Peyer's patch (tissue), 4 donors: Measurements from ENCODE around the gene PTEN. TPM values are rescaled to one million over a fixed set of nuclear protein-coding genes. Genes with fewer than 3 reads are reported as not detected.

ENCODE experiments used
- DNase-seq, 3 donors: peaks; one replicate each; pipeline ENCODE4 v3.0.0-alpha.2; 2017 to 2019
- H3K27ac ChIP-seq, 4 donors: fragments of 200-600 bp; sonication (generic); one replicate each; pipeline ENCODE4 v1.5.1; 2016 to 2019
- H3K27me3 ChIP-seq, 2 donors: fragments of 200-600 bp; sonication (generic); one replicate each; pipeline ENCODE4 v1.5.1; 2019
- H3K36me3 ChIP-seq, 3 donors: fragments of 200-600 bp; sonication (generic); one replicate each; pipeline ENCODE4 v1.5.1; 2016 to 2019
- H3K4me1 ChIP-seq, 4 donors: fragments of 200-600 bp; sonication (generic); one replicate each; pipeline ENCODE4 v1.5.1; 2016 to 2019
- H3K4me3 ChIP-seq, 4 donors: fragments of 200-600 bp; sonication (generic); 1 replicate in 3 of 4; 2 replicates in 1 of 4; pipeline ENCODE4 v1.5.1; 2016 to 2019; ENCODE audit warnings: mild to moderate bottlenecking in 1 of 4
- H3K9me3 ChIP-seq, 4 donors: fragments of 200-600 bp; sonication (generic); one replicate each; pipeline ENCODE4 v1.5.1; 2016 to 2019; ENCODE audit warnings: mild to moderate bottlenecking in 1 of 4
- POLR2A ChIP-seq, 2 donors: fragments of 450-650 bp; IDR thresholded peaks; one replicate each; pipeline ENCODE4 v1.5.1; 2017; ENCODE audit warnings: antibody characterized with exemption in 2 of 2, mild to moderate bottlenecking in 2 of 2, moderate library complexity in 2 of 2
- total RNA-seq, 4 donors: library from RNA; depleted of rRNA; stranded (reverse); fragments of >200 nt; gene quantifications; one replicate each; pipeline ENCODE4 v1.1.0, GENCODE V29; 2016
- TF ChIP-seq, protein P1 (sequence below), 6 experiments: fragments of 450-650 bp in 4 of 6; fragments of 200-600 bp in 2 of 6; sonication (generic) in 1 of 6; IDR thresholded peaks; one replicate each; pipeline ENCODE4 v1.5.1; 2017 to 2019; ENCODE audit warnings: antibody characterized with exemption in 6 of 6, mild to moderate bottlenecking in 3 of 6, moderate library complexity in 1 of 6

The PTEN gene
- total RNA-seq, 4 donors from 2014 or later = 107 to 146 (median 125) TPM

- H3K4me3 ChIP-seq = no peak overlapping the region
- peaks cover 0 to 5% (median 0%) of the 10 kb centered on the region in 3 donors for H3K36me3 ChIP-seq
- H3K9me3 ChIP-seq = no peaks in the 10 kb centered on the region
- no peaks in the 10 kb centered on the region for H3K4me1 ChIP-seq
- no peak overlapping the region for H3K27ac ChIP-seq
- DNase-seq = no peak
- no peaks in the 10 kb centered on the region for H3K27me3 ChIP-seq
- TF ChIP-seq POLR2A (IDR thresholded peaks at IDR 0.05) = no peak
- TF ChIP-seq, protein P1, sequence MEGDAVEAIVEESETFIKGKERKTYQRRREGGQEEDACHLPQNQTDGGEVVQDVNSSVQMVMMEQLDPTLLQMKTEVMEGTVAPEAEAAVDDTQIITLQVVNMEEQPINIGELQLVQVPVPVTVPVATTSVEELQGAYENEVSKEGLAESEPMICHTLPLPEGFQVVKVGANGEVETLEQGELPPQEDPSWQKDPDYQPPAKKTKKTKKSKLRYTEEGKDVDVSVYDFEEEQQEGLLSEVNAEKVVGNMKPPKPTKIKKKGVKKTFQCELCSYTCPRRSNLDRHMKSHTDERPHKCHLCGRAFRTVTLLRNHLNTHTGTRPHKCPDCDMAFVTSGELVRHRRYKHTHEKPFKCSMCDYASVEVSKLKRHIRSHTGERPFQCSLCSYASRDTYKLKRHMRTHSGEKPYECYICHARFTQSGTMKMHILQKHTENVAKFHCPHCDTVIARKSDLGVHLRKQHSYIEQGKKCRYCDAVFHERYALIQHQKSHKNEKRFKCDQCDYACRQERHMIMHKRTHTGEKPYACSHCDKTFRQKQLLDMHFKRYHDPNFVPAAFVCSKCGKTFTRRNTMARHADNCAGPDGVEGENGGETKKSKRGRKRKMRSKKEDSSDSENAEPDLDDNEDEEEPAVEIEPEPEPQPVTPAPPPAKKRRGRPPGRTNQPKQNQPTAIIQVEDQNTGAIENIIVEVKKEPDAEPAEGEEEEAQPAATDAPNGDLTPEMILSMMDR (IDR thresholded peaks at IDR 0.05) = no peak
Observed at GRCh38 chr10:87952612-87953011, 89.2 kb downstream of the PTEN start.

DNA sequence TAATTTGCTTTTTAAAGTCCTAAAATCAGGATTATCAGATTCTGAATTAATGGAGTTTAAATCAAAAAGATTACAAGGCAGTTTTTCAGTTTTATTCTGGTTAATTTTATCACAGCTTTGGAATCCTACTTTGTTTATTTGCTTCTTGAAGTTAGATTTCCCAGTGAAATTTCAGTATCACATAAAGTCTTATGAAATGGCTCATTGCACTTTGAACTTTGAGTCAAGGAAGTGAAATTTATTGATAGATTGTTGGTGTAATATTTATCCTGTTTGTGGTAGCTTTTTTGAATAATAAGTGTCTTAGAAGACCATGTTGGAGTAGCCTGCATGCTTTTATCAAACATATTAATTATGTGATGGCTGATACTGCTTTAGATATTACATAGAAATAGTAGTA is 92.6 kb downstream of the PTEN start:
- H3K27me3 ChIP-seq = no peaks in the 10 kb centered on the region
- H3K9me3 ChIP-seq = no peaks in the 10 kb centered on the region
- no peaks in the 10 kb centered on the region for H3K4me1 ChIP-seq
- TF ChIP-seq POLR2A (IDR thresholded peaks at IDR 0.05) = no peak
- TF ChIP-seq, protein P1 (IDR thresholded peaks at IDR 0.05) = no peak
- no peak overlapping the region for H3K4me3 ChIP-seq
- H3K36me3 ChIP-seq = peaks cover 0 to 11% (median 0%) of the 10 kb centered on the region in 3 donors
- peak overlapping the region in 1 of 4 donors; percentile 36 for H3K27ac ChIP-seq
- DNase-seq = no peak

DNA sequence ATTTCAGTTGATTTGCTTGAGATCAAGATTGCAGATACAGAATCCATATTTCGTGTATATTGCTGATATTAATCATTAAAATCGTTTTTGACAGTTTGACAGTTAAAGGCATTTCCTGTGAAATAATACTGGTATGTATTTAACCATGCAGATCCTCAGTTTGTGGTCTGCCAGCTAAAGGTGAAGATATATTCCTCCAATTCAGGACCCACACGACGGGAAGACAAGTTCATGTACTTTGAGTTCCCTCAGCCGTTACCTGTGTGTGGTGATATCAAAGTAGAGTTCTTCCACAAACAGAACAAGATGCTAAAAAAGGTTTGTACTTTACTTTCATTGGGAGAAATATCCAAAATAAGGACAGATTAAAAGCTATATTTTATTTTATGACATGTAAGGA is 94.3 kb downstream of the PTEN start:
- H3K27ac ChIP-seq = no peak overlapping the region
- H3K36me3 ChIP-seq = peaks cover 0 to 25% (median 0%) of the 10 kb centered on the region in 3 donors

GRCh38 chr10:87960230-87960629 is 96.8 kb downstream of the PTEN start:
- H3K9me3 ChIP-seq = no peaks in the 10 kb centered on the region
- DNase-seq = no peak
- H3K27ac ChIP-seq = no peak overlapping the region
- H3K27me3 ChIP-seq = no peaks in the 10 kb centered on the region
- peaks cover 0 to 38% (median 0%) of the 10 kb centered on the region in 3 donors for H3K36me3 ChIP-seq
- TF ChIP-seq, protein P1 (IDR thresholded peaks at IDR 0.05) = no peak
- no peak for TF ChIP-seq POLR2A (IDR thresholded peaks at IDR 0.05)
- no peak overlapping the region for H3K4me3 ChIP-seq
- no peaks in the 10 kb centered on the region for H3K4me1 ChIP-seq

More for the DNA sequence above, 94.3 kb downstream of the PTEN start:
- Histone ChIP-seq H3K4me3 (no peak overlapping the region), H3K27me3 (no peaks in the 10 kb centered on the region), H3K9me3 (no peaks in the 10 kb centered on the region), H3K4me1 (no peaks in the 10 kb centered on the region)
- DNase-seq = no peak
- TF ChIP-seq, protein P1 (IDR thresholded peaks at IDR 0.05) = no peak
- TF ChIP-seq POLR2A (IDR thresholded peaks at IDR 0.05) = no peak

- no peak for DNase-seq
- H3K4me1 ChIP-seq = no peaks in the 10 kb centered on the region
- no peak overlapping the region for H3K4me3 ChIP-seq
- H3K27me3 ChIP-seq = no peaks in the 10 kb centered on the region
- no peak overlapping the region for H3K27ac ChIP-seq
- H3K36me3 ChIP-seq = peaks cover 0 to 38% (median 0%) of the 10 kb centered on the region in 3 donors
- H3K9me3 ChIP-seq = no peaks in the 10 kb centered on the region
- no peak for TF ChIP-seq POLR2A (IDR thresholded peaks at IDR 0.05)
- TF ChIP-seq, protein P1 (IDR thresholded peaks at IDR 0.05) = no peak
Observed at GRCh38 chr10:87961314-87961713, 97.9 kb downstream of the PTEN start.

DNA sequence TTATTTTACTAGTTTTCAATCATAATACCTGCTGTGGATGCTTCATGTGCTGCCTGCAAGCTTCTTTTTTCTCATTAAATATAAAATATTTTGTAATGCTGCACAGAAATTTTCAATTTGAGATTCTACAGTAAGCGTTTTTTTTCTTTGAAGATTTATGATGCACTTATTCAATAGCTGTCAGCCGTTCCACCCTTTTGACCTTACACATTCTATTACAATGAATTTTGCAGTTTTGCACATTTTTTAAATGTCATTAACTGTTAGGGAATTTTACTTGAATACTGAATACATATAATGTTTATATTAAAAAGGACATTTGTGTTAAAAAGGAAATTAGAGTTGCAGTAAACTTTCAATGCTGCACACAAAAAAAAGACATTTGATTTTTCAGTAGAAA is 103.0 kb downstream of the PTEN start:
- Histone ChIP-seq H3K4me3 (no peak overlapping the region), H3K27ac (no peak overlapping the region), H3K4me1 (no peaks in the 10 kb centered on the region), H3K36me3 (peaks cover 0 to 27% (median 0%) of the 10 kb centered on the region in 3 donors), H3K9me3 (no peaks in the 10 kb centered on the region), H3K27me3 (no peaks in the 10 kb centered on the region)
- DNase-seq = no peak
- TF ChIP-seq, protein P1 (IDR thresholded peaks at IDR 0.05) = no peak
- no peak for TF ChIP-seq POLR2A (IDR thresholded peaks at IDR 0.05)
